ENCODE measurements around the gene BBX. TPM values are rescaled to one million over a fixed set of nuclear protein-coding genes. Genes with fewer than 3 reads are reported as not detected.

The BBX gene
- total and polyA plus RNA-seq, 2 of the 13 experiments (the other 11 are each of a cell fraction or from before 2014, with no cell fraction given) = 13.7 to 23.2 TPM

DNA sequence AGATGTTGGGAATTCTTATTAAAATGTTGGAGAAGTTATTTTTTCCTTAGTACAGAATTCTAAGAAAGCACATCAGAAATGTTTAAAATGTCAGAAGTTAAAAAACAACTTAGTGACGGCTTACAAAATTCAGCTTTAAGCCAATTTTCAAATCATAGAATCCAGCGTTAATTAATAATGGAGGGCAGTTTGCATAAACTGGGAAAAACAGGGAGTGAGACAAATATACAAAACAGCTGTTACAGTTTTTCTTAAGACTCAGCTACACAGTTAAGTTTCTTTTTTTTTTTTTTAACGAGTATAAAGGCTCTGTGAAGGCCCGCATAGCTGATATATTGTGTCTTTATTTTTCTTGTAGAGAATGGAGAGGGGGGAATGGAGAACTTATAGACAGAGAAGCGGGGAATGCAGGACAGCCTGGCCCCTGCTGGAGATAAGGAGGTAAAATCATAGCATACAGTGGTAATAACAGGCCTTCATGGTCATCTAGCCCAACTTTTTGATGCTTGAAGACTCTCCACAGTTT is 164.4 kb downstream of the BBX start:
- intact Hi-C loops (cut with micrococcal nuclease; ENCODE audit: unreplicated experiment) = no loop called here
- Histone ChIP-seq H4K20me1 (ENCODE audit: insufficient read depth, low read length) (no peaks in the 10 kb centered on the region), H3K27me3 (ENCODE audit: control insufficient read depth in 1 of 2, insufficient read depth in 2 of 2, low read length in 2 of 2) (no peaks in the 10 kb centered on the region), H2AFZ (ENCODE audit: low read length) (no peak overlapping the region), H3K36me3 (replicated peaks in 1 of 2; ENCODE audit: control insufficient read depth in 1 of 2, insufficient read depth in 2 of 2, low read length in 2 of 2) (no peaks in the 10 kb centered on the region; a peak in 1 of 5 replicates), H3K9ac (ENCODE audit: insufficient read depth, low read depth, low read length) (no peak overlapping the region), H3K4me1 (ENCODE audit: insufficient read depth, low read length) (peaks cover 97% of the 10 kb centered on the region), H3K4me3 (replicated peaks in 1 of 3; ENCODE audit: insufficient read depth in 1 of 3, low read depth in 2 of 3, low read length in 3 of 3) (no peak overlapping the region), H3K79me2 (ENCODE audit: insufficient read depth, low read length) (peaks cover 3% of the 10 kb centered on the region), H3K9me3 (ENCODE audit: low read length) (no peaks in the 10 kb centered on the region), H3K27ac (ENCODE audit: extremely low read length, insufficient read depth, low read length) (no peak overlapping the region), H3K4me2 (ENCODE audit: low read depth, low read length) (no peak overlapping the region)
- 97% methylated on average over 5 of the region's 5 CpGs for WGBS (ENCODE audit: low lambda C conversion rate)
- in situ Hi-C loops (cut with HindIII; ENCODE audit: extremely low pct_ligation_motif_present, low pct_unique_long_range_greater_than_20kb) = no loop called here
- TF ChIP-seq ZNF557 (CRISPR knock-in tag; IDR thresholded peaks at IDR 0.05) = no peak
- TF ChIP-seq ZNF543 (CRISPR knock-in tag; IDR thresholded peaks at IDR 0.05) = no peak
- no peak for TF ChIP-seq JDP2 (CRISPR knock-in tag; IDR thresholded peaks at IDR 0.05; ENCODE audit: borderline replicate concordance)
- no peak for TF ChIP-seq PCBP1 (IDR thresholded peaks at IDR 0.05; ENCODE audit: borderline replicate concordance, low read depth, low read length)
- TF ChIP-seq CEBPB (IDR thresholded peaks at IDR 0.05; ENCODE audit: borderline replicate concordance, low read depth, low read length) = no peak
- no peak for TF ChIP-seq MED8 (CRISPR knock-in tag; IDR thresholded peaks at IDR 0.05; ENCODE audit: insufficient replicate concordance)
- no peak for TF ChIP-seq KAT8 (CRISPR knock-in tag; IDR thresholded peaks at IDR 0.05)
- TF ChIP-seq ZNF564 (CRISPR knock-in tag; IDR thresholded peaks at IDR 0.05) = no peak
- TF ChIP-seq ZNF780A (CRISPR knock-in tag; IDR thresholded peaks at IDR 0.05) = no peak
- TF ChIP-seq, protein P1, sequence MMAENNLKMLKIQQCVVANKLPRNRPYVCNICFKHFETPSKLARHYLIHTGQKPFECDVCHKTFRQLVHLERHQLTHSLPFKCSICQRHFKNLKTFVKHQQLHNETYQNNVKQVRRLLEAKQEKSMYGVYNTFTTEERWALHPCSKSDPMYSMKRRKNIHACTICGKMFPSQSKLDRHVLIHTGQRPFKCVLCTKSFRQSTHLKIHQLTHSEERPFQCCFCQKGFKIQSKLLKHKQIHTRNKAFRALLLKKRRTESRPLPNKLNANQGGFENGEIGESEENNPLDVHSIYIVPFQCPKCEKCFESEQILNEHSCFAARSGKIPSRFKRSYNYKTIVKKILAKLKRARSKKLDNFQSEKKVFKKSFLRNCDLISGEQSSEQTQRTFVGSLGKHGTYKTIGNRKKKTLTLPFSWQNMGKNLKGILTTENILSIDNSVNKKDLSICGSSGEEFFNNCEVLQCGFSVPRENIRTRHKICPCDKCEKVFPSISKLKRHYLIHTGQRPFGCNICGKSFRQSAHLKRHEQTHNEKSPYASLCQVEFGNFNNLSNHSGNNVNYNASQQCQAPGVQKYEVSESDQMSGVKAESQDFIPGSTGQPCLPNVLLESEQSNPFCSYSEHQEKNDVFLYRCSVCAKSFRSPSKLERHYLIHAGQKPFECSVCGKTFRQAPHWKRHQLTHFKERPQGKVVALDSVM (CRISPR knock-in tag; IDR thresholded peaks at IDR 0.05) = no peak
- no peak for TF ChIP-seq RARA (CRISPR knock-in tag; IDR thresholded peaks at IDR 0.05)
- TF ChIP-seq ZFP90 (CRISPR knock-in tag; IDR thresholded peaks at IDR 0.05; ENCODE audit: borderline replicate concordance) = no peak
- TF ChIP-seq ZNF446 (CRISPR knock-in tag; IDR thresholded peaks at IDR 0.05) = no peak
- TF ChIP-seq, protein P2, sequence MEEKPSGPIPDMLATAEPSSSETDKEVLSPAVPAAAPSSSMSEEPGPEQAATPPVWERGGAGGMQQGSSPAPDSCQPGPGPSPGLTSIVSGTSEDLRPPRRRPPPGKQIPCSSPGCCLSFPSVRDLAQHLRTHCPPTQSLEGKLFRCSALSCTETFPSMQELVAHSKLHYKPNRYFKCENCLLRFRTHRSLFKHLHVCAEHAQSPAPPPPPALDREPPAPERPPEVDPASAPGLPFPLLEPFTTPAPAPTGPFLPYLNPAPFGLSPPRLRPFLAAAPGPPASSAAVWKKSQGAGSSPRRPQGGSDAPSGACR (CRISPR knock-in tag; IDR thresholded peaks at IDR 0.05) = no peak
- no peak for TF ChIP-seq RORA (CRISPR knock-in tag; IDR thresholded peaks at IDR 0.05)
- no peak for TF ChIP-seq NONO (IDR thresholded peaks at IDR 0.05)
- no peak for TF ChIP-seq NONO (CRISPR knock-in tag; conservative IDR thresholded peaks at IDR 0.05)
- ChIA-PET POLR2A (no interaction called here), CTCF (ENCODE audit: low intra/inter-chr PET ratio, low total read pairs) (no interaction called here)
- DNase-seq (ENCODE audit: low spot score) (no peak), ATAC-seq (no peak), FAIRE-seq (no peak)
- no TSS peak for BruUV-seq (replicated peaks)
